Activated CD4-positive, alpha-beta T cell treated with anti-CD3 and anti-CD28 coated beads, Interleukin-2, amount 10 ng/mL, durations not matched to agents 7 days and 5 days (primary cell): ENCODE measurements around the gene ADSS2. TPM values are rescaled to one million over a fixed set of nuclear protein-coding genes. Genes with fewer than 3 reads are reported as not detected.
"Not testable (repeated sequence)": the region's sequence is repeated elsewhere in the genome, so short reads cannot be mapped to it uniquely, and the experiment has no call there.

Source experiments
- CTCF ChIA-PET: fragments of 350-600 bp; sonication (Branson Sonifier 250); formaldehyde crosslinking; loops from one replicate; lab custom pipeline; 2021; ENCODE audit warnings: antibody characterized with exemption; lab: Charles Lee
- POLR2A ChIA-PET: fragments of 350-600 bp; sonication (Branson Sonifier 250); formaldehyde crosslinking; loops from one replicate; lab custom pipeline; 2021; ENCODE audit warnings: antibody characterized with exemption; lab: Charles Lee
- DNase-seq: peaks from one replicate; pipeline ENCODE4 v3.0.0-alpha.2; 2020
- H3K27ac Mint-ChIP-seq: one replicate; pipeline ENCODE4 v1.8.0; 2021; ENCODE audit warnings: mild to moderate bottlenecking, moderate library complexity, mixed read lengths
- H3K27me3 Mint-ChIP-seq: one replicate; pipeline ENCODE4 v1.8.0; 2021; ENCODE audit warnings: mixed read lengths
- H3K36me3 Mint-ChIP-seq: one replicate; pipeline ENCODE4 v1.8.0; 2021; ENCODE audit warnings: low read depth, mixed read lengths
- H3K4me1 Mint-ChIP-seq: one replicate; pipeline ENCODE4 v1.8.0; 2021; ENCODE audit warnings: mixed read lengths
- H3K4me3 Mint-ChIP-seq: one replicate; pipeline ENCODE4 v1.8.0; 2021; ENCODE audit warnings: mild to moderate bottlenecking, moderate library complexity, mixed read lengths
- H3K9me3 Mint-ChIP-seq: one replicate; pipeline ENCODE4 v1.8.0; 2021; ENCODE audit warnings: mixed read lengths
- total RNA-seq, 2 experiments: library from RNA; stranded (reverse); gene quantifications; one replicate each; pipeline ENCODE4 v1.2.3, GENCODE V29; 2021

The ADSS2 gene
- total RNA-seq, 2 experiments from 2014 or later: 51.7 to 54.0 TPM

DNA sequence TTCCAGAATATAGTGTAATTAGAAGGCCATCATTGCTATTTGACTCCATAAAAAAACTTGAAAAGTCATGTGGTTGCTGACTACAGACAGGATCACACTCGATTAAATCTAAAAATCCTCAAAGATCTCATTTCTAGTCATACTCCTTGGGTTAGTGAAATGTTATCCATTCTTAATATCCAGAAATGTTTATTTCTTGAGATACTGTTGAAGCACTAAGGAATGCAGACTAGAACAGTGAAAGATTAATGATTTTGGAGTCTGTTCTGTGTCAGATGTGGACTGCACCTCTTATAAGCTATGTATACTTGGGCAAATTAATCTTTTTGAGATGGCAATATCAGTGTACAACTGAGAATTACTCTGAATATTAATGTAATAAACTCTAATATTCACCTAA is 65.1 kb downstream of the ADSS2 start:
- CTCF ChIA-PET: interaction anchor here (1.1 kb wide), 1 partner anchor 87 kb away, joined by 3 read pairs; no protein-coding TSS in a partner anchor
- Mint-ChIP-seq H3K9me3 (no peaks in the 10 kb centered on the region), H3K4me3 (no peak overlapping the region), H3K36me3 (no peaks in the 10 kb centered on the region), H3K27me3 (no peaks in the 10 kb centered on the region), H3K4me1 (peaks cover 1% of the 10 kb centered on the region), H3K27ac (no peak overlapping the region)
- no peak for DNase-seq
- POLR2A ChIA-PET: no interaction called here

DNA sequence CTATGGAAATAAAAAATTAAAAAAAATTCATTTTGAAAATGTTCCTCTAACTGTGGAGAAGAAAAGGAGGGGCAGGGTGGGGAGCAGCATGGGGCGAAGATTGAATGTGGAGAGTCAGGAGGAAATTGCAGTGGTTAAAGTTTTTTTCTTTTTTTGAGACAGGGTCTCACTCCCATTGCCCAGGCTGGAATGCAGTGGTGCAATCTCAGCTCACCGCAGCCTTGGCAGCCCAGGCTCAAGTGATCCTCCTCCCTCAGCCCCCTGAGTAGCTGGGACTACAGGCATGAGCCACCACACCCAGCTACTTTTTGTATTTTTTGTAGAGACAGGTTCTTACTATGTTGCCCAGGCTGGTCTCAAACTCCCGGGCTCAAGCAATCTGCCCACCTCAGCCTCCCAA is 67.6 kb downstream of the ADSS2 start:
- Mint-ChIP-seq H3K4me3 (no peak overlapping the region), H3K9me3 (no peaks in the 10 kb centered on the region), H3K27me3 (no peaks in the 10 kb centered on the region), H3K4me1 (peaks cover 1% of the 10 kb centered on the region), H3K27ac (no peak overlapping the region), H3K36me3 (no peaks in the 10 kb centered on the region)
- CTCF ChIA-PET: no interaction called here
- POLR2A ChIA-PET: no interaction called here
- no peak for DNase-seq

DNA sequence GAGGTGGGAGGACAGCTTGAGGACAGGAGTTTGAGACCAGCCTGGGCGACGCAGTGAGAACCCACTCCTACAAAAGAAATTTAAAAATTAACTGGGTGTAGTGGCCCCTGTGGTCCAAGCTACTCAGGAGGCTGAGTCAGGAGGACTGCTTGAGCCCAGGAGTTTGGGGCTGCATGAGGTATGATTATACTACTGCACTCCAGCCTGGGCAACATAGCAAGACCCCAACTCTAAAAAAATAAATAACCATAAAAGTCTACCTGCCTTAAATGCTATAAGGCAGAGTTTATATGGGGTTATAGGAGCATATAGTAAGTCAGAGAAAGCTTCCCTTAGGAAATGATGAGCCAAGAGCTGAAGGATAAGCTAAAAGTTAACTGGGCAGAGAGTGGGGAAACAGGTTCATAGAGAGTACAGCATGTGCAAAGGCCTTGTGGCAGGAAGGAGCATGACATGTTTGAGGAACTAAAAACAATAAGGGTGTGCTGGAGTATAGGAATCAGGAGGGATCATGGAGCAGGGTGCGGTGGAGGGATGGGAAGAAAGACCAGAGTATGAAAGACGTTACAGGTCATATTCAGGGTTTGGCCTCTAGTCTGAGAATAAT is 68.3 kb downstream of the ADSS2 start:
- H3K4me1 Mint-ChIP-seq: peaks cover 1% of the 10 kb centered on the region
- no peaks in the 10 kb centered on the region for H3K9me3 Mint-ChIP-seq
- ChIA-PET POLR2A (no interaction called here), CTCF (interaction anchor here (1.0 kb wide), 1 partner anchor 93 kb away, joined by 3 read pairs; no protein-coding TSS in a partner anchor)
- no peak overlapping the region for H3K27ac Mint-ChIP-seq
- H3K36me3 Mint-ChIP-seq: no peaks in the 10 kb centered on the region
- H3K4me3 Mint-ChIP-seq: no peak overlapping the region
- DNase-seq: no peak
- no peaks in the 10 kb centered on the region for H3K27me3 Mint-ChIP-seq

DNA sequence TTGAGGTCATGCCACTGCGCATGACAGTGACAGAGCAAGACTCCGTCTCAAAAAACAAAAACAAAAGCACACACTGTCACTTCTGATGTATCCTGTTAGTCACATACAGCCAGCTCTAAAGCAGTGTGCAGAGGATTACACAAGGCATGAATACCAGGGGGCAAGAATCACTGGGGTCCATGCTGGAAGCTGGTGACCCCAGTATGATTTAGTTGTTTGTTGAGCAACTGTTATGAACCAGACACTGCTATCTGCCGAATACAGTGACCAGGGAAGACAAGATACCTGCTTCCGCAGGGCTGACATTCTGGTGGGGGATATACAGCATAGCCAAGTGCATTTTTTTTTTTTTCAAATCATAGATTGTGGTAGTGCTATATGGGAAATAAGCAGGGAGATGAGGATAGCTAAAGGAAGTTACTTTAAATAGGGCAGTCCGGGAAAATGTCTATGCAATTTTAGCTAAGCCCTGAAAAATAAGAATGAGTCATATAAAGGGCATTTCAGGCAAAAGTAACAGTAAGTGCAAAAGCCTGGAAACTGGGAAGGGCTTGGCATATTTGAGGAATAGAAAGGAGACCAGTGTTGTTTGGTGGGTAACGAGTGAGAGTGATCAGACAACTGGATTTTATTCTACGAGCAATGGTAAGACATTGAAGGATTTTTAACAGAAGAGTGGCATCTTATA is 69.7 kb downstream of the ADSS2 start:
- H3K36me3 Mint-ChIP-seq: no peaks in the 10 kb centered on the region
- H3K4me1 Mint-ChIP-seq: no peaks in the 10 kb centered on the region

DNA sequence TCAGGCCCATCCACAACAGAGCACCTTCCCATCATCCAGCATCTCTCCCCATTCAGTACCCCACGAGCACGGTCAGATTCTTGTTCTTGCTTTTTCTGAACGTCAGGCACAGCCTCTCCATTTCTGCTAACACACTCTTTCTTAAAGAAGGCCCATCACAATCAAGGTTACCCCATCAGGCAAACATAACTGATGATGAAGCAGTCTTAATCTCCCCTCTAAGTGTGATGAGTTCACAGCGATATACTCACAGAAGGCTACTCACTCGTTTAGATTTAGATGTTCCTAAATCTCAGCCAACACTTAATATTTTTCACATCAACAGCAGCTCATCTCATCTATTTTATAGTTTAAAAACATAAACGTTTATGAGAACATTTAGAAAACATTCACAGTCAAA is 75.6 kb downstream of the ADSS2 start:
- CTCF ChIA-PET: no interaction called here
- POLR2A ChIA-PET: no interaction called here
- Mint-ChIP-seq H3K36me3 (no peaks in the 10 kb centered on the region), H3K27ac (no peak overlapping the region), H3K27me3 (no peaks in the 10 kb centered on the region), H3K4me1 (peaks cover 3% of the 10 kb centered on the region), H3K9me3 (no peaks in the 10 kb centered on the region), H3K4me3 (no peak overlapping the region)
- DNase-seq: no peak

More for the DNA sequence above, 69.7 kb downstream of the ADSS2 start:
- Mint-ChIP-seq H3K27ac (no peak overlapping the region), H3K4me3 (no peak overlapping the region), H3K27me3 (no peaks in the 10 kb centered on the region), H3K9me3 (no peaks in the 10 kb centered on the region)
- ChIA-PET POLR2A (no interaction called here), CTCF (interaction anchor here (1.3 kb wide), 1 partner anchor 28 kb away, joined by 5 read pairs; no protein-coding TSS in a partner anchor)
- no peak for DNase-seq

DNA sequence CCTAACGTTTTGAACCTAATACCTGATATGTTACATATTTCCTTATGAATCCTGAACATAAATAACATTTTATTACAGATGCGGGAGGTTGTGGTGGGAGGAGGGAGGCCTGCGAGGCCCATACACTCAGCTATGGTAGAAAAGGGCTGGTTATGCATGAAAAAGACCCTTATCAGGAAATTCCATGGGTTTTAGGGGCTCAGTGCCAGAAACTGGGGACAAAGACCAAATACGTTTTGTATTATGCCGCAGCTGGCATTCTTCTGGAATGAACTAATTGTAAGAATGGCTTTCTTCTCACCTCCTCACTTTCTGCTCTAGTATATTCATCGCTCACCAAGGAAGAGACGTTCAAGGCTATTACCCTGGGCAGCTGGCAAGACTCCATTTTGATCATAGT is 76.7 kb downstream of the ADSS2 start:
- Mint-ChIP-seq H3K9me3 (no peaks in the 10 kb centered on the region), H3K27me3 (no peaks in the 10 kb centered on the region), H3K4me1 (peaks cover 3% of the 10 kb centered on the region), H3K27ac (no peak overlapping the region), H3K4me3 (no peak overlapping the region), H3K36me3 (no peaks in the 10 kb centered on the region)
- ChIA-PET POLR2A (no interaction called here), CTCF (interaction anchor here (1.5 kb wide), 1 partner anchor 11 kb away, joined by 6 read pairs; no protein-coding TSS in a partner anchor)
- DNase-seq: no peak

DNA sequence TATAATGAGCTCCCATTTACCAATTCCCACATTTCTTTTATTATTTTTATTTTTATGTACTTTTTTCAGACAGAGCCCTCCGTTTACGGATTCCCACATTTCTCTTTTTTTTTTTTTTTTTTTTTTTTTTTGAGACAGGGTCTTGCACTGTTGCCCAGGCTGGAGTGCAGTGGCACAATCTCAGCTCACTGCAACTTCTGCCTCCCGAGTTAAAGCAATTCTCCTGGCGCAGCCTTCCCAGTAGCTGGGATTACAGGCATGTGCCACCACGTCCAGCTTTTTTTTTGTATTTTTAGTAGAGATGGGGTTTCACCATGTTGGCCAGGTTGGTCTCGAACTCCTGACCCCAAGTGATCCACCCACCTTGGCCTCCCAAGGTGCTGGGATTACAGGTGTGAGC is 77.2 kb downstream of the ADSS2 start:
- not testable (repeated sequence) for H3K27me3 Mint-ChIP-seq, H3K4me1 Mint-ChIP-seq, DNase-seq, H3K9me3 Mint-ChIP-seq, H3K4me3 Mint-ChIP-seq, H3K27ac Mint-ChIP-seq, H3K36me3 Mint-ChIP-seq
- ChIA-PET CTCF (interaction anchor here (1.5 kb wide), 1 partner anchor 11 kb away, joined by 6 read pairs; no protein-coding TSS in a partner anchor), POLR2A (interaction anchor here (0.6 kb wide), 1 partner anchor 27 kb away, joined by 3 read pairs; no protein-coding TSS in a partner anchor)

DNA sequence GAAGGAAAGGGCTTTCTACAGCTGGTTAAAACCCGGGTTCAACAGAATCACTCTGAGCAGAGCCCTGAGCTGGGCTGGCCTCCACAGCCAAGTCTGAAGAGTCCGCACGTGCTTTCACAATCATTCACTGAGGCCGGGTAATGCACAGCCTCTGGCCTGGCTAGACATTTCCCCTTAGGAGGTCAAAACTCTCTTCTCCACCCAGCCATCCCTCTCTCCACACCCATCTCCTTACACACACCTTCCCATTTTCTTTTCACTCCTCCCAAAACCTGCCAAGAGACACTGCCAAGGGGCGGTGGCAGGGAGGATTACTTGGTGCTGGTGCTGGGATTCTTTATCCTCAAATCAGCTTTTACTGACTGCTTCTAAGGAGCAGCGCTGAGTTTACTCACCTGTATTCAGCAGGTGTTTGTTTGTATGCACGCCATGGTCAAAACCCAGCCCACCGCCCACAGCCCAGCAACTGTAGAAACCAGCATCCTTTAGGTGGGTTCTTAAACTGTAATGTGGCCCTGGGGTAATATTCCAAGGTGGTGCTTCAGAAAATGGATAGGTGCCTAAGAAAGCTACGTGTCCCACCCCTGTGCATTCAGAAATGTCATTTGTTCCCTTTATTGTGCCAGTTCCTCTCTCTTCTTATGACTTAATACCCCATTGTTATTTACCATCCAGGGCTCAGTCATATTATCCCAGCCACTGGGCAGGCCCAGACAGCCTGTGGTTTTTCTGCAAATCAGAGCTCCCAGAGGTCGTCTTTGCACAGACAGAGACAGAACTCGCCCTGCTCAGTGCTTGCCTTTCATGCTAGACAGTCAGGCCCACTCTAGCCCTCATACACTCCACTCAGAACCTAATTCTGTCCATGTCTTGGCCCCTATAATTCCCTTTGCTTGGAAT is 80.2 kb downstream of the ADSS2 start:
- ChIA-PET CTCF (no interaction called here), POLR2A (no interaction called here)
- no peaks in the 10 kb centered on the region for H3K9me3 Mint-ChIP-seq
- peaks cover 3% of the 10 kb centered on the region for H3K4me1 Mint-ChIP-seq
- H3K4me3 Mint-ChIP-seq: no peak overlapping the region
- H3K27ac Mint-ChIP-seq: no peak overlapping the region
- H3K27me3 Mint-ChIP-seq: no peaks in the 10 kb centered on the region
- no peak for DNase-seq
- H3K36me3 Mint-ChIP-seq: no peaks in the 10 kb centered on the region

DNA sequence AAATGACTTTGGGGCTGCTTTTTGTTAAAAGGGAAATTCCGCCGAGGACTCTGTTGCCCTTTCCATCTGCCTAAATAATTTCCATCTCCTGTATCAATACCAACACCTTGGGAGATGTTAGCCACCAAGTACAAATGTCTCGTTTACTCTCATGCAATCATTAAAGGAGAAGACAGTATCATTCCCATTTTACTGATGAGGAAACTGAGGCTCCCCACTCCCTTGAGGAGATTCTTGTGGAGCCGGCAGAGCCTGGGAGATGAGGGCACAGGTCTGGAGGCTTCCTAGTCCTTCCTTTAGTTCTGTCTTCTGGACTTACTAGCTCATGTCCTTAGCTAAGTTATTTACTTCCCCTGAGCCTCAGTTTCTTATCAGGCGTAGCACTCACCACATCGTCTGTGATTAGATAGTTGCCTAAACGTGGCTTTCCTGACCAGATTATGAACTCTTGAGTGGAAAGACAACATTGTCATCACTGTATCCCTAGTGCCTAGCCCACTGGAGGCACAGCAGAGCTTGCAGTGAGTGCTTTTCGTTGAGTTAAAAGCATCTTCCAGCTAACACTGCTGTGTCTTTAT is 81.6 kb downstream of the ADSS2 start:
- no peaks in the 10 kb centered on the region for H3K36me3 Mint-ChIP-seq
- no peak for DNase-seq
- peaks cover 2% of the 10 kb centered on the region for H3K9me3 Mint-ChIP-seq
- no peak overlapping the region for H3K27ac Mint-ChIP-seq
- ChIA-PET POLR2A (no interaction called here), CTCF (no interaction called here)
- H3K4me3 Mint-ChIP-seq: no peak overlapping the region
- H3K27me3 Mint-ChIP-seq: no peaks in the 10 kb centered on the region
- H3K4me1 Mint-ChIP-seq: peaks cover 3% of the 10 kb centered on the region

DNA sequence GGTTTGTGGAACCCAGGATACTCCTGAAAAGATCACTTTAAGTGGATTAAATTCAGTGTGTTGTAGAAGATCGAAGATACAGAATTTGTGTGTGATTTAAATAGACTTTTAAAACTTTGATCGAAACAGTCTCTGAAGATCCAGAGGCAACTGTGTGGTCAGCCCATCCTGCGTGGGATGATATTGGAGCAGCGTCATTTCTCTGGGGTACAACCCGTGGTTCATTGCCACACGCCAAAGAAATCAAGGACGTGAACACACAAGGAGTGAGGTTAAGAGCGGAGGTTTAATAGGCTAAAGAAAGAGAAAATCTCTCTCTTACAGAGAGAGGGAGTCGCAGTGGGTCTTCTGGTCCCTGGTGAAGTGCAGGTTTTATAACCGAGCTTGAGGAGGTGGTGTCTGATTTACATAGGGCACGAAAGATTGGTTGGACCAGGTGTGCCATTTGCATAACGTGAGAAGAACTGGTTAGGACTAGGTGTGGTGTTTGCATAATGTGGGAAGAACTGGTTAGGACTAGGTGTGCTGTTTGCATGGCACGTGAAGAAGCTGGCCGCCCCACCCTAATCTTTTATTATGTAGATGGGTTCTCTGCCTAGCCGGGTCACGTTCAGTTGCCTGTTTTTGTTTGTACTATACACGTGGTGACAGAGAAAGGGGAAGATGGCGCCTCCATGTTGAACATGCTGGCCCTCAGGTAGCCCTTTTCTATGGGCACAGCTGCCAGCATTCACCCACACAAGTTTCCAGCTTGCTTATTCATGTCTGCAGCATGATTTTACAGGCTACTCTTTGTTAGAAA is 82.3 kb downstream of the ADSS2 start:
- CTCF ChIA-PET: no interaction called here
- Mint-ChIP-seq H3K4me1 (peaks cover 3% of the 10 kb centered on the region), H3K27me3 (no peaks in the 10 kb centered on the region), H3K4me3 (no peak overlapping the region), H3K27ac (no peak overlapping the region), H3K9me3 (peaks cover 8% of the 10 kb centered on the region), H3K36me3 (no peaks in the 10 kb centered on the region)
- POLR2A ChIA-PET: no interaction called here
- no peak for DNase-seq

DNA sequence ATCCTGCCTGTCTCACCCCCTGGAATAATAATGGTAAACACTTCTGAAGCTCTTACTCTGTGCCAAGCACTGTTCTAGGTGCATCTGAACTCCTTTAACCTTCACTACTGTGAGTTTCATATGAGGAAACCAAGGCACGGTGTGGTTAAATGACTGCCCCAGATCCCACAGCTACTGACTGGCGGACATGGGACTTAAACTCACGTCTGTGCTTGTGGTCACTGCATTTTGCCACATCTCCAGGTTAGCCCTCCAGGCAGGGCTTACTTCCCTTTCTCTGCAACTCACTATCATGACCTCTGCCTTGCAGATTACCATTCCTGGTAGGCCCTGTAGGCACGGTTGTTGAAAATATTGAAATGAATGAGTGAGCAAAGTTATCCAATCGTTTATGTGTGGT is 83.4 kb downstream of the ADSS2 start:
- H3K4me1 Mint-ChIP-seq: peaks cover 3% of the 10 kb centered on the region
- CTCF ChIA-PET: no interaction called here
- H3K4me3 Mint-ChIP-seq: no peak overlapping the region
- H3K27me3 Mint-ChIP-seq: no peaks in the 10 kb centered on the region
- no peaks in the 10 kb centered on the region for H3K36me3 Mint-ChIP-seq
- POLR2A ChIA-PET: no interaction called here
- DNase-seq: no peak
- no peak overlapping the region for H3K27ac Mint-ChIP-seq
- H3K9me3 Mint-ChIP-seq: peaks cover 9% of the 10 kb centered on the region
